Vagina (tissue), 2 donors: ENCODE data around the gene SPATA12.

Experiments used
- POLR2A ChIP-seq, 2 donors: fragments of 450-650 bp; IDR thresholded peaks; one replicate each; pipeline ENCODE4 v1.6.1; 2017; ENCODE audit warnings: antibody characterized with exemption in 2 of 2, mild to moderate bottlenecking in 2 of 2, moderate library complexity in 2 of 2
- POLR2AphosphoS5 ChIP-seq, 2 donors: sonication (generic); formaldehyde crosslinking; IDR thresholded peaks; one replicate each; pipeline ENCODE4 v1.9.0; 2017; ENCODE audit warnings: antibody characterized with exemption in 2 of 2, mild to moderate bottlenecking in 2 of 2, low read depth in 1 of 2; ENCODE audit not compliant: insufficient read depth in 1 of 2
- TF ChIP-seq, protein P1 (sequence below), 3 experiments: fragments of 450-650 bp in 2 of 3; fragments of 200-600 bp in 1 of 3; sonication (generic) in 1 of 3; IDR thresholded peaks; one replicate each; pipeline ENCODE4 v1.5.1; 2017 to 2019; ENCODE audit warnings: antibody characterized with exemption in 3 of 3, mild to moderate bottlenecking in 2 of 3, moderate library complexity in 2 of 3

DNA sequence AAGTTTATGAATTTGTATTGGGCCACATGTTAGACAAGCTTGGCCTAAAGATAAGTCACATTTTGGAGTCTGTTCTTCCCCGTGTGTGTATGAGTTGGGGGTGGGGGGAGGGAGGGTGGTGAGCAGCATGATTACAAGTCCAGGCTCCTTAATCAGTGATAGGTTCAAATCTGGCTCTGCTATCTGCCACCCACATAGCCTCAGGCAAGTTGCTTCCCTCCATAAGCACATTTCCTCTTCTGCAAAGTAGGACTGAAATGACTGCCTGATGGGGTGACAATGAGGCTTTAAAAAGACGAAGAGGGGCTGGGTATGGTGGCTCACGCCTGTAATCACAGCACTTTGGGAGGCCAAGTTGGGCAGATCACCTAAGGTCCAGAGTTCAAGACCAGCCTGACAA is 1.1 kb upstream of the SPATA12 start:
- no peak for TF ChIP-seq POLR2A (IDR thresholded peaks at IDR 0.05)
- TF ChIP-seq, protein P1, sequence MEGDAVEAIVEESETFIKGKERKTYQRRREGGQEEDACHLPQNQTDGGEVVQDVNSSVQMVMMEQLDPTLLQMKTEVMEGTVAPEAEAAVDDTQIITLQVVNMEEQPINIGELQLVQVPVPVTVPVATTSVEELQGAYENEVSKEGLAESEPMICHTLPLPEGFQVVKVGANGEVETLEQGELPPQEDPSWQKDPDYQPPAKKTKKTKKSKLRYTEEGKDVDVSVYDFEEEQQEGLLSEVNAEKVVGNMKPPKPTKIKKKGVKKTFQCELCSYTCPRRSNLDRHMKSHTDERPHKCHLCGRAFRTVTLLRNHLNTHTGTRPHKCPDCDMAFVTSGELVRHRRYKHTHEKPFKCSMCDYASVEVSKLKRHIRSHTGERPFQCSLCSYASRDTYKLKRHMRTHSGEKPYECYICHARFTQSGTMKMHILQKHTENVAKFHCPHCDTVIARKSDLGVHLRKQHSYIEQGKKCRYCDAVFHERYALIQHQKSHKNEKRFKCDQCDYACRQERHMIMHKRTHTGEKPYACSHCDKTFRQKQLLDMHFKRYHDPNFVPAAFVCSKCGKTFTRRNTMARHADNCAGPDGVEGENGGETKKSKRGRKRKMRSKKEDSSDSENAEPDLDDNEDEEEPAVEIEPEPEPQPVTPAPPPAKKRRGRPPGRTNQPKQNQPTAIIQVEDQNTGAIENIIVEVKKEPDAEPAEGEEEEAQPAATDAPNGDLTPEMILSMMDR (IDR thresholded peaks at IDR 0.05) = no peak
- TF ChIP-seq POLR2AphosphoS5 (IDR thresholded peaks at IDR 0.05; ENCODE audit: insufficient read depth in 1 of 2, low read depth in 1 of 2) = no peak
